Raji (cell line): ENCODE results near the gene CACNA1C.

Source experiments
- POLR2A ChIP-seq: IDR thresholded peaks from 2 replicates; pipeline ENCODE4 v1.6.1; 2011; ENCODE audit warnings: low read depth, low read length, control low read depth; ENCODE audit not compliant: insufficient read depth

The CACNA1C gene

DNA sequence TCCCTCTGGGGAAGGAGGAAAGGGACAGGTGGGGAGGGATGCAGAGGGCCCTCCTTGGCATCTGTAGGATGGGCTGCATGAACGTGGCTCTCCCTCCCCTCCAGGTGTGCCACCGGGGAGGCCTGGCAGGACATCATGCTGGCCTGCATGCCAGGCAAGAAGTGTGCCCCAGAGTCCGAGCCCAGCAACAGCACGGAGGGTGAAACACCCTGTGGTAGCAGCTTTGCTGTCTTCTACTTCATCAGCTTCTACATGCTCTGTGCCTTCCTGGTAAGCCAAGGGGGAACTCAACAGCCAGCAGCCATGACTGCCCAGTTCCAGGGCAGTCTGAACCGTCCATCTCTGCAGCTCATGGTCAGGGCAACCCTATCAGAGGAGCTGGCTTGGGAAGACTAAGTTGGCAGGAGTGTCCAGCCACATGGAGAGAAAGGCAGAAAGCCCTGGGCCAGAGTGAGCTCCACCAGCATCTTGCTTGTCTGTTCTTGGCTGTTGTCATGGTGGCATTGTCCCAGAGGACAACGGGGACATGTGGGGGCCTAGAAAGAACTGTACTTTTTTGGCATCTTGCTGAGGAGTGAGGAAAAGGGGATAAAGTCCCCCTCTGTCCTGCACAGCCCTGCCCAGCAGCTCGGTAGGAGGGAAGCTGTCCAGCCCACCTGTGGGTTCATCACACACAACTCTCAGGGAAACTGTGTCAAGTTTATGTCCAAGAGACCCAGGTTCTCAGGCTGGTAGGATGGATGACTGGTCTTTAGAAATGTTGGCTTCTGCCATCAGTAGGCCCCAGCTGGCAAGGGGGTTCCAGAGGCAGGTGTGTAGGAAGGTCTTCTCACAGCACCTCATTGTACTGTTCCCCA lies 612.2 kb downstream of the CACNA1C start:
- no peak for TF ChIP-seq POLR2A

DNA sequence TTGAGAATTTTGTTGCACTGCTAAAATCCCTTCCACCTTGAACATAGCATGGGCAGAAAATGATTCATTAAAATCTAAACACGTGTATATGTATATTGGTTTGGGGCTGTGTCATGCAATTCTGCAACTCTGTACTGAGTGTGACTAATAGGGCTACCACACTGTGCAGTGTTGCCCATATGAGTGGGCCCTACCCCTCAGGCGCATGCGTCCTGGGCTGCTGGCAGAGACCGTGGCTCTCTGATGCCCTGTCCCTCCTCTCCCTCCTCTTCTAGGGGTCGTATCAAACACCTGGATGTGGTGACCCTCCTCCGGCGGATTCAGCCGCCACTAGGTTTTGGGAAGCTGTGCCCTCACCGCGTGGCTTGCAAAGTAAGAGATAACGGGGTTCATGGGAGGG lies 613.6 kb downstream of the CACNA1C start:
- no peak for TF ChIP-seq POLR2A

DNA sequence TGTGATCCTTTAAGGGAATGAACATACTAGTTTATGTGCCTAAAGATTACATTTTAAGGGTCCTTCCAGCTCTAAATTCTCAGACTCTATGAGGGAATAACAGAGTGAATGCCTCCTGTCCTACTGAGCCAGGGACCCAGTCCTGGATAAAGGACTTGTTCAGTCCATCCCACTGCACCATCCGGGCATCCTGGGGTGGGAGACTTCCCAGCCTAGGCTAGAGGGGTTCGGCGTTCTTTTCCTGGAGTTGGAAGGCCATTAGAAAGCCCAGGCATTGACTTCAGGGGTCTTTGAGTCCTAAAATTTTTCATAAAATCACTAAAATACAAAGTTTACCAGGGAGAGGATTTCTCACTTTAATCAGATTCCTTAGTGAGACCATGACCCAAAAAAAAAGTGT lies 614.1 kb downstream of the CACNA1C start:
- TF ChIP-seq POLR2A = no peak

DNA sequence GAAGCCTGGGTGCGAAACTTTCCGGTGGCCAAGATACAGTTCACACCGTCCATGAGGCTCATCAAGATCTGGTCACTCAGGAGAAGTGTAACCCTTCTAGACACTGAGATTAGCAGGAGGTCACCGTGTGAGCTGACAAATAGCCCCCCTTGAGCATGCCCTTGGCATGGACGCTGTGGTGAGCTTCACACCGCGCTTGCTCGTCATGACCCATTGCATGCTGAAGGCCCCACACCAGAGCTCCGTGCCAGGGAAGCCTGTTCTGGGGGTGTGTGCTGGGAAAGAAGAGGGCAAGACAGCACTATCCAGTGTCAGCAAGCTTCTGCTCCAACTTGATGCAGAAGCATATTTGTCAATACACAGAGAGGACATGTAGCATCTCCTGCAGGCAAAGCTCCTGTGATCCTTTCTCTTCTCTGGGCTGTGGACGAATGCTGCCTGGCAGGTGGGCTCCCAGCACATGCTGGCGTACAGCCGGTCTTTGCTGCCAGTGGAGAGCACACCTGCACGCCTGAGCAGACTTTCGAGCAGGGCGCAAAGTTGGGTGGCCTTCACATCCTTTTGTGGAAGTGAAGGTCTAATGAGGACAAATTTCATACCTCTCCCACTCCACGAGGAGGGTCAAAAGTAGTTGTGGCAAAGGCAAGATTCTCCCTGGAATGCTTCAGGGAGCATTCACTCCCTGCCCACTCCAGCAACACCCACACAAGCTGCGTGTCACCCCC lies 615.1 kb downstream of the CACNA1C start:
- no peak for TF ChIP-seq POLR2A

DNA sequence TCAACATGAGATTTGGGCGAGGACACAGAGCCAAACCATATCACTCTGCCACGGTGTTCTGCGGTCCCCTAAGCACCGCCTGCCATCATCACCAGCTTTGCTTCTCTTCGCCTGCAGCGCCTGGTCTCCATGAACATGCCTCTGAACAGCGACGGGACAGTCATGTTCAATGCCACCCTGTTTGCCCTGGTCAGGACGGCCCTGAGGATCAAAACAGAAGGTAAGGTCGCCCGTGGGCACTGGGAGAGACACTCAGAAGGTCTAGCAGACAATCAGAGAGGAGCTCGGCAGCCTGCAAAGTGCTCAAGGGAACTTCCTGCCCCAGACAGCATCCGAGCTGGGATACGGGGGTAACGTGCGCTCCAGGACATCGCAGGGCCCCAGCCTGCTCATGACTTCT lies 616.0 kb downstream of the CACNA1C start:
- no peak for TF ChIP-seq POLR2A

DNA sequence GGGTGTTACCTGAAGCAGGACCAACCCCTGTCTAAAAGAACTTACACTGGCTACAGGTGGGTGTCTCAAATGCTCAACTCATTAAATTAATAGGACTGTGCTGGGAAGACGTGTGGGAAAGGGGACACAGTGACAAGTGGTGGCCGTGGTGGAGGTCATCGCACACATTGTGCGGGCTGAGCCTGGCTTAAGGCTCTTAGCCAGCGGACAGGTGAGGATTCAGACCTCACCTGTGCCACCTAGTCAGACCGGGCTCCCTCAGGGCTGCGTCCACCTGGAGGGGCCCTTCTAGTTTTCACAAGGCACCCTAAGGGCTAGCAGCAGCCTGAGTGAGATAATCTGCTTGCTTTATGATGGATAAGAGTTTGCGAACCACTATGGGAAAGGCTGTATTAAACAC lies 616.8 kb downstream of the CACNA1C start:
- no peak for TF ChIP-seq POLR2A

DNA sequence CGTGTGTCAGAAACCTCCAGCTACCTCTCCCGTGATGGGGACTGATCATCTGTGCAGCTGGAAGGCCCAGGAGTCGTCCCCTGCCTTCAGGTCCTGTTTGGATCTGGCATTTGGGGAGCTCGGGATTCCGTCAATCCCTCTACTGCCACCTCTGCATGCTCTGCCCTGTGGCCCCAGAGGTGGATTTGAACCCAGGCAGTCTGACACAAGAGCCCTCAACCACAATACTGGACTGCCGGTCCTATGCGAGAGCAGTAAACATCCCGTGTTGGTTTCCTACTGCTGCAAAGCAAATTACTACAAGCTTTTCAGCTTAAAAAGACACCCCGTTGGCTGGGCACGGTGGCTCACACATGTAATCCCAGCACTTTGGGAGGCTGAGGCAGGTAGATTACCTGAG lies 620.1 kb downstream of the CACNA1C start:
- no peak for TF ChIP-seq POLR2A

DNA sequence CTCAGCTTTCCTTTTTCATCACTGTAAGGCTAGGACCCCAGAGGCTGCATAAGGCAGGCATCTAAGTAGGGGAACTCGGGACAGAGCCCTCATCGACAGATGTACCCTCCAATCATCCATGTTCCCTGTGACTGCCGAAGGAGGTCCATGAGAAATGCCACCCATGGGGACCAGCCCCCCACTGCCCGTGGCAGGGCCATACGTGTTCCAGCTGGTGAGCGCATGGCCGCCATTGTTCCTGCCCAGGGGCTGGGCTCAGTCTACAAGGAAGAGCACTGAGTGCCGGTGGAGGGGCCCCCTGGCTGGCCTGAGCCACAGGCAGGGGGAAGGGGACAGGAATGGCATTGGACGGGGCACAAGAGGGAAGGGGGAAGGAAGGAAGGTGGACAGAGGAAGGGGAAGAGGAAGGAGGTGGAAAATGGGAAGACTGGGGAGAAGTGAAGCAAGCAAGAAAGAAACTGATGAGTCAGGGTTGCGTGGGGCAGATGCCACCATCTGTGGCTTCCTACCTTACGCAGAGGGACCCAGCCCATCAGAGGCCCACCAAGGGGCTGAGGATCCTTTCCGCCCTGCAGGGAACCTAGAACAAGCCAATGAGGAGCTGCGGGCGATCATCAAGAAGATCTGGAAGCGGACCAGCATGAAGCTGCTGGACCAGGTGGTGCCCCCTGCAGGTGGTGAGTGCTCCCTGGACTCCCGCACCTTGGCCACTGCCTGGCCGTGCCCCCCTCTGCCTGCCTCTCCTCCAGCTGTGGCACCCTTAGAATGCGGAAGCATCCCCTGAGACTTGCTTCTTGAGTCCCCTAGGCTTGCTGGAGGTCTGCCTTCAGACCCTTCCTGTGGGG lies 621.4 kb downstream of the CACNA1C start:
- TF ChIP-seq POLR2A = no peak

DNA sequence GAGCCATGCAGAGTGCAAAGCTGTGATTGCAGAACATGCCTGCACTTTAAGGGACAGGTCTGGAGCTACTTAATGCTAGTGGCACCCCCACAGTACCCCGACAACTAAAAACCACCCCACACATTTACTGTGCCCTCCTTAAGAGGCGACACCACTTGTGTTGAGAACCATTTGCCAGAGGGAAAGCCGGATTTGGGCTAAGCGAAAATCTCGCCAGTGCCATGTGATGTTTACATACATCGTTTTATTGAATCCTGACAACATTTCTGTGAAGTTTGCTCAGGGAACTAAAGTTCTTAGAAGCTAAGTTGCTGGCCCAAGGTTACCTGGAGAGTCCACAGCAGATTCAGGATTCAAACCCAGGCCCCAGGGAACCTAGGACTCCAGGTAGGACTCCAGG lies 623.0 kb downstream of the CACNA1C start:
- no peak for TF ChIP-seq POLR2A

DNA sequence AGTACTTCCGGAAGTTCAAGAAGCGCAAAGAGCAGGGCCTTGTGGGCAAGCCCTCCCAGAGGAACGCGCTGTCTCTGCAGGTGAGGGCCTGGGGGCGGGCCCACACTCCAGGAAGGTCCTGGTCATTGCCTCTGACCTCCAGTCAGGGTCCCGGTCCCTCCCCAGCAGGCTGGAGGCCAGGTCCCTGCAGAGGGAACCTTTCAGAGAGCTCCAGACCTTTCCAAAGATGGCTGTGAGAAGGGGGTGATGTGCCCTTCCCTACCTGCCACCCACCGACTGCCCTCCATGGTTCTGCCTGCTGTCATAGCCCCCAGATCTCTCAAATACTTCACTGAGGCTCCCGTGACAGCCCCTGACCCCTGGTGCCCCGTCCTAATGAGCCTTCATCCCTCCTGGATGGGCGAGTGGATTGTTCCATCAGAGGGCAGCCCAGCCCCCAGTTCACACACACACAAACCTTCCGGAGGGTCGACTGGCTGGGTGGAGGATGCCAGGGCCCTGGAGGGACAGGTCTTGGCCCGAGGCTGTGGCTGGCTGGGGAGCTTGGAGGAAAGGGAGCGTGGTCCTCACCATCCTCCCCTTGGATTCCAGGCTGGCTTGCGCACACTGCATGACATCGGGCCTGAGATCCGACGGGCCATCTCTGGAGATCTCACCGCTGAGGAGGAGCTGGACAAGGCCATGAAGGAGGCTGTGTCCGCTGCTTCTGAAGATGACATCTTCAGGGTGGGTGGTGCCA lies 624.5 kb downstream of the CACNA1C start:
- TF ChIP-seq POLR2A = no peak

DNA sequence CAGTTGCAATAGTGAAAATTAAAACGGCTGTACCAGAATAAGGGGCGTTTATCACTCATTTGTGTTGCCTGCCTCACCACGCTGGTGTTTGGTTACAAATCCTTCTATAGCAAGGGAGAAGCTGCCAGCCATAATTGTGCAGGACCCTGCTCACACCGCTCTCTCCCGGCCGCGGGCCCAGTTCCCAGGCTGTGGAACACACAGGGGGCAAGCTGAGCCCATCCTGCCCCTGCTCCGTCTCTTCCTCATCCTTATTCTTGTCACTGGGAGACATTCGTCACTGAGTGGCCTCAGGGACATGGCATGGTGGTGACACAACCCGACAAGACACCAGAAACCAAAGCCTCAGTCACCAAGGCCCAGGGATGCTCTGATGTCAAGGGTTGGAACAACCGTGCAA lies 625.6 kb downstream of the CACNA1C start:
- TF ChIP-seq POLR2A = no peak

DNA sequence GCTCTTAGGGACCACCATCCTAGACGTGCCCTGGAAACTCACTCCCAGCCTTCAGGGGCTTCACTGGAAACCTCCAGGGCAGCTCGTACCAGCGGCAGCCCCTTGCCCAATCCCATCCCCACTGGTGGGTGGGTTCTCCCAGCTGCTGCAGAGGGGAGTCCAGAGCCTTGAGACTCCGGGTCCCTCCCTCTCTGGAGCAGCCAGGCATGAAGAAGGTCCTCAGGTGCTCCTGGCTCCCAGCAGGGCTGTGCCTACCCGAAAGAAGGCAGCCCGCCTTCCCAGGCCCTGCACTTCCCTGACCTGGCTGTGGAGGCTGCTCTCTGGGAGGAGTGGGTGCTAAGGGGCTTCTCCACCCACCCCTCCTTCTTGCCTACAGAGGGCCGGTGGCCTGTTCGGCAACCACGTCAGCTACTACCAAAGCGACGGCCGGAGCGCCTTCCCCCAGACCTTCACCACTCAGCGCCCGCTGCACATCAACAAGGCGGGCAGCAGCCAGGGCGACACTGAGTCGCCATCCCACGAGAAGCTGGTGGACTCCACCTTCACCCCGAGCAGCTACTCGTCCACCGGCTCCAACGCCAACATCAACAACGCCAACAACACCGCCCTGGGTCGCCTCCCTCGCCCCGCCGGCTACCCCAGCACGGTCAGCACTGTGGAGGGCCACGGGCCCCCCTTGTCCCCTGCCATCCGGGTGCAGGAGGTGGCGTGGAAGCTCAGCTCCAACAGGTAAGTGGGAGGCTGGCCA lies 626.5 kb downstream of the CACNA1C start:
- TF ChIP-seq POLR2A = no peak

DNA sequence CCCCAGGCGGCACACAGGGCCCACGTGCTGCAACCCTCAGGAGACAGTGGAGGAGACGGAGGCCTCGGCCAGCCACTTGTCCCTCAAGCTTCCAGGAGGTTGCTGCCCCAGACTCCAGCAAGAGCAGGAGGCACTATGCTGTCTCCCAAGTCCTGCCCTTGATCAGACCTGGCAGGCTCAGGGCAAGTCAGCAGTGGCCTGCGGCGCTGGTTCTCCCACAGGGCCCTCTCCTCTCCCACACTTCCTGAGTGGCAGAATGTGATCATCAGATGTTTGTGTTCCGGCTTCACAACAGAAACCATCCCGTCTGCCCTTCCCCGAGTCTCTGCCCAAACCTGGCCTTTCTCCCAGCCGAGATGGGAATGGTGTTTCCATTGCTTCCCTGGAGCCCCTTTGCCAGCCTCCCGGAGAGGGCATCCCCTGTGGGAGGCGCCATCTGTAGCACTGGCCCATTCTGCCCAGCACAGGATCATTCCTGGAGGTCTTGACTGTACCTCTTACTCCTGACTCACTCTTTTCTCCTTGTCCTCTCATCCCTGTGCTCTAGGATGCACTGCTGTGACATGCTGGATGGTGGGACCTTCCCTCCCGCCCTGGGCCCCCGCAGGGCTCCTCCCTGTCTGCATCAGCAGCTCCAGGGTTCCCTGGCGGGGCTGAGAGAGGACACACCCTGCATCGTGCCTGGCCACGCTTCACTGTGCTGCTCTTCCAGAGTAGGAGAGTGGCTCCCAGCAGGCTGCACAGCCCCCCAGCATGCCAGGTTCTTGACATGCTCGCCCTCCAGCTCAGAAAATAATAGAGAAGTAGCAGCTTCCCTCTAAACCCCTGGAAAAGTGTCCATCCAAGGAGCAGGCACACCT lies 627.3 kb downstream of the CACNA1C start:
- no peak for TF ChIP-seq POLR2A
